Measurements from ENCODE around the gene INO80C.
"Not testable (repeated sequence)": the region's sequence is repeated elsewhere in the genome, so short reads cannot be mapped to it uniquely, and the experiment has no call there.

Gene INO80C

DNA sequence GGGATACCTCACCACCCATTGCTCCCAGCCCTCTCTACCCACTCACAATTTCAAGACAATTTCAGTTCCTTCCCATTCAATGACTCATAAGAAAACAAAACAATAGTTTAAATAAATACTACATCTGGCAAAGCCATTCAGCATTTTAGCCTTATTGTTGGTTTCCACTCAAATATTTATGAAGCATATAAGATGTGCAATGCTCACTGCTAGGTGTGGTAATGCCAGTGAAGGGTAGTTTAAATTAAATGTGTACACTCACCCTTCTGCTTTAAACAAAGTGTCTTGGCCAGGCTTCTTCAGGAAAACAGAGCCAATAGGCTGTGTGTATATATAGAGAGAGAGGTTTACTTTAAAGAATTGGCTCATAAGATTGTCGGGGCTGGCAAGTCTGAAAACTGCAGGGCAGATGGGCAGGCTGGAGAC is 37.0 kb downstream of the INO80C start:
- no peak for DNase-seq (ENCODE audit: low spot score)

- no peak for DNase-seq (ENCODE audit: low spot score)
These were observed 37.8 kb downstream of the INO80C start for GRCh38 chr18:35459997-35460396.

DNA sequence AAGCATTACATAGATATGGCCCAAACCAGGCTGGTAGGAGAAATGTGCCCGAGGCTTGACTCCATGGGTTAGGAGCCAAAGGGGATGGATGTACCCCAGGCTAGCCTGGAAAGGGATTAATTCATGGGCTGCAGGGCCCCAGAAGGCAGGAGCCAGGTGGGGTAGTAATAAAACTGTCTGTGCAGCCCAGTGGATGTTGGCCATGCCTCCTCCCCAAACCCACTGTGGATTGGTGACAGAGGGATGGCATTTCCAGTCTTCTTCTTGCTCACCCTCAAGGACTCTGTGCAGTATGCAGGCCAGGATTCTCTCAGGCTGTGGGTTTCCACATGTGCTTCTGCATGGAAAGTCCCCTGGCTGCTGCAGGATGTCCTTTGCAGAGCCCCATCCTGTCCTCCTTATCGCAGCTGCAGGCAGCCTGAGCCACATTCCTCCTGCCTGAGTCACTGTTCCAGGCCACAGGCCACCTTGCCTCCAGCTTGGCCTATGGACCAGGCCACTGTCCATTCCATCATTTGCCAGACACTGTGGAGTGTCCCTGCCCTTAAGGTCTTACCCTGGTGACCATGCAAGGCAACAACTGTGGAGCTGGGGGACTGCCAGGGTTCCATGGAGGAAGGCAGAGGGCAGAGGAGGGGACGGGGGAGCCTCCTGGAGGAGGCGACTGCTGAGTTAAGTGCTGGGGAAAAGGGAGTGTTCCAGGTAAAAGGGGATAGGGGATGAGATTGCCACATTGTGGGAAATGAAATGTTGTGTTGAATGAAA is 38.9 kb downstream of the INO80C start:
- DNase-seq (ENCODE audit: low spot score) = no peak

- DNase-seq (ENCODE audit: low spot score) = no peak
These were observed 39.5 kb downstream of the INO80C start for GRCh38 chr18:35458271-35458670.

DNA sequence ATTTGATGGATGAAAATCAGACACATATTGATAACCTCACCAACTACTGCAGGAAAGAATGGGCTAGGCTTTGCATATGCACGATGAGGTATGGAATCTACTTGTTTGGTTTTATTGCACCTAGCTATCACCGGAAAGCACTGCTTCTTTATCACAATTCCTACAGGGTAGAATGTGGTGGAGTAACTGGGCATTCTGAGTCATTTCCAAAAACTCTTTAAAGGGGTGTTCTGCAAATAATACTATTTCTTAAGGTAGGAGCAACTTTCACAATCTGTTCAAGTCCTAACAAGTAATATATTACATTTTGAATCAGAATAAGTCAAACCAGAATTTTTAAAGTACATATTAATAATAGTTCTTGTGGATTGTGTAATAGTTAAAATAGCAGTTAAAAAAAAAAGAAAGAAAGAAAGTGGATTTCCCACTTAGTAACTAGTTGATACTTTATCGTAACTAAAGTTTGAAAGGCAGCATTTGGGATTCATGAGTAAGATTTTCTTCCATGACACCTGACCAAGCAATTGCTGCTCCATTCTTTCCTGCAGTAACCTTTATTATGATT is 40.5 kb downstream of the INO80C start:
- DNase-seq (ENCODE audit: low spot score) = no peak

- DNase-seq (ENCODE audit: low spot score) = no peak
These were observed 41.6 kb downstream of the INO80C start for GRCh38 chr18:35455926-35456763.

DNA sequence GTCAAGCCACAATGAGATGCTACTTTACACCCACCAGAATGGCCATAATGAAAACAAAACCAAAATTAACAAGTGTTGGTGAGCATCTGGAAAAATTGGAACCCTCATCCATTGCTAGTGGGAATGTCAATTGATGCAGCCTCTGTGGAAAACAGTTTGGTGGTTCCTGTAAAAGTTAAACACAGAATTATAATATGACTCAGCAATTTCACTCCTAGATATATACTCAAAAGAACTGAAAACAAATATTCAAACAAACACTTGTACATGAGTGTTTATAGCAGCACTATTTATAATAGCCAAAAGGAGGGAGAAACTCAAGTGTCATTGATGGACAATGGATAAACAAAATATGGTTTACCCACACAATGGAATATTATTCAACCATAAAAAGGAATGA is 43.0 kb downstream of the INO80C start:
- DNase-seq (ENCODE audit: low spot score) = no peak

DNA sequence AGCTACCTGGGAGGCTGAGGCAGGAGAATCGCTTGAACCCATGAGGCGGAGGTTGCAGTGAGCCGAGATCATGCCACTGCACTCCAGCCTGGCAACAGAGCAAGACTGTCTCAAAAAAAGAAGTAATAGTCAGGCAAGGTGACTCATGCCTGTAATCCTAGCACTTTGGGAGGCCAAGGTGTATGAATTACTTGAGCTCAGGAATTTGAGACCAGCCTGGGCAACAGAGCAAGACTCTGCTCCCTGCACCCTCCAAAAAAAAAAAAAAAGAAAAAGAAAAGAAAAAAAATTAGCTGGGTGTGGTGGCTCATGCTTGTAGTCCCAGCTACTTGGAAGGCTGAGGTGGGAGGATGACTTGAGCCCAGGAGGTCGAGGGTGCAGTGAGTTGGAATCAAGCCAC is 44.7 kb downstream of the INO80C start:
- DNase-seq (ENCODE audit: low spot score) = not testable (repeated sequence)

GRCh38 chr18:35451916-35452315 is 45.8 kb downstream of the INO80C start:
- DNase-seq (ENCODE audit: low spot score) = no peak

GRCh38 chr18:35451032-35451431 is 46.7 kb downstream of the INO80C start:
- DNase-seq (ENCODE audit: low spot score) = no peak

DNA sequence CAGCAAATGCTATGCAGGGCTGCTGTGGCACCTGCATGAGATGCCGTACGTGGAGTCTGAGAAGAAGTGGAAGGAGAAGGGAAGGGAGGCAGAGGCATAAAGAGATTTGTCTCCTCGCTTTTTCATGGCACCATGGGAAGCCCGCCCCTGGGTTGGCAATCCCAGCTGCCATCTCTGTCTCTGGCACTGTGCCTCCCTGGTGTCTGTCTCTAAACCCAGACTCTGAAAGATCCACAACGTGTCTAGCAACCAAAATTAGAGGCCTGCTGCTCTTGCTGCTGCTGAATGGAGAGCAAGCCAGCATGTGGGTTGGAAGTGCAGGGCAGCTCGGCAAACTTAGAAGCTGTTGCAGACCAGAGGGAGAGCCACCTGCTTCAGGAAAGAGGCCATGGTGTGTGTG is 53.1 kb downstream of the INO80C start:
- DNase-seq (ENCODE audit: low spot score) = no peak

DNA sequence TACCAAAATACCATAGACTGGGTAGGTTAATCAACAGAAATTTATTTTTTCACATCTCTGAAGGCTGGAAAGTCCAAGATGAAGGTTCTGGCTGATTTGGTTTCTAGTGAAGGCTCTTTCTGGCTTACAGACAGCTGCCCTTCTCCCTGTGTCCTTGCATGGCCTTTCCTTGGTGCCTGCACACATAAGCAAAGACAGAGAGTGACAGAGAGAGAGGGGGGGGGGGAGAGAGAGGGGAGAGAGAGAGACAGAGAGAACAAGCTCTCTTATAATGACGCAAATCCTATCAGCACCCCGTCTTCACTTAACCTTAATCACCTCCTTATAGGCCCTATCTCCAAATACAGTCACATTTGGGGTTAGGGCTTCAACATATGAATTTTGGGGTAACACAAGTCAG is 53.9 kb downstream of the INO80C start:
- no peak for DNase-seq (ENCODE audit: low spot score)

- DNase-seq (ENCODE audit: low spot score) = no peak
These were observed 54.3 kb downstream of the INO80C start for GRCh38 chr18:35443434-35443833.

DNA sequence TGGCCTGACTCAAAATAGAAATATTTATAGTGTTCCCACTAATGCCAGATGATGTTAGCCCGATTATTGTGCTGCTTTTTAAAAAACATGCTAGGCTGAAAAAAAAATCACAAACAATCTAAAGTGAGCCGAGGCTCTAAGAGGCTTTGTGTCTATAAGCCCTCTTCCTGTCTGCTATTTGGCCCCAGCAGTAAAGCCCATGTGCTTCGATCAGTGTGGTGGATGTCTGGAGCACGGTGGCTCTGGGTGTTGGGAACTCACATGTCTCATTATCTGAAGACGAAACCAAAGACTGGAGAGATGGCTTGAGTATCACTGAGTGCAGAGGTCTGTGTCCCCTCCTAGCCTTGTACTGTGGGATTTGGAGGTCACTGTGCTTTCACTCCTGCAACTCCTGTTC is 55.1 kb downstream of the INO80C start:
- DNase-seq (ENCODE audit: low spot score) = no peak

DNA sequence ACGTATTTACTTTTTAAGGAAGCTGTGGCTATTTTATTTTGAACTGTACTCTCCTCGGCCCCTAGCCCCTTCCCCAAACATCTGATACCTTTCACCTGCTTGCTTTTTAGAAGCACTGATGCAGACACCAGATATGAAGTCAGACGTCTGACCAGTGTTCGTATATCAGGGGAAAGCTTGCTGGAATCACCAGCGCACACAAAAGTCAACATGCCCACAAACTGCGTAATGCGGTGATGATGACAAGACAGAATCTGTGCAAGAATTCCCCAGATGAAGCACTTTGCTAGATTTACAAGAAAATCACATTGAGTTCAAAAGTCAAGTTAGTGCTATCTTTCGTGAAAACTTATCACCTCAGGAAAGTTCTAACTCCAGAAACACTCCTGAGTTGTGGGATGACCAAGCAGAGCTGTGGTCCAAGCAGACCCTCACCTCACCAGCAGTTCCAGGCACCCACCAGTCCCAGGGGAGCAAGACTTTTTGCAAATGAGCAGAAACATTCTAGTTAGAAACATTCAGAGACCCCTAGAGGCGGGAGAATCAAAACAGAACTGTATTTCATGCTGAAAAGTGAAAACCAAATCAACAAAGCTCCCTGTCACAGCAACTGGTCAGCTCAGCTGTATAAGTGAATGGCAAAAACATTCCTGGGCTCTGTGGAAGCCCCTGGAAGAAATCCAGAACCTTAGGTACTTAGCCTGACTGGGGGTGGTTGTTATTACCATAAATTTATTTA is 55.7 kb downstream of the INO80C start:
- no peak for DNase-seq (ENCODE audit: low spot score)

GRCh38 chr18:35438480-35439234 is 59.1 kb downstream of the INO80C start:
- DNase-seq (ENCODE audit: low spot score) = no peak

GRCh38 chr18:35437836-35438235 is 59.9 kb downstream of the INO80C start:
- no peak for DNase-seq (ENCODE audit: low spot score)

DNA sequence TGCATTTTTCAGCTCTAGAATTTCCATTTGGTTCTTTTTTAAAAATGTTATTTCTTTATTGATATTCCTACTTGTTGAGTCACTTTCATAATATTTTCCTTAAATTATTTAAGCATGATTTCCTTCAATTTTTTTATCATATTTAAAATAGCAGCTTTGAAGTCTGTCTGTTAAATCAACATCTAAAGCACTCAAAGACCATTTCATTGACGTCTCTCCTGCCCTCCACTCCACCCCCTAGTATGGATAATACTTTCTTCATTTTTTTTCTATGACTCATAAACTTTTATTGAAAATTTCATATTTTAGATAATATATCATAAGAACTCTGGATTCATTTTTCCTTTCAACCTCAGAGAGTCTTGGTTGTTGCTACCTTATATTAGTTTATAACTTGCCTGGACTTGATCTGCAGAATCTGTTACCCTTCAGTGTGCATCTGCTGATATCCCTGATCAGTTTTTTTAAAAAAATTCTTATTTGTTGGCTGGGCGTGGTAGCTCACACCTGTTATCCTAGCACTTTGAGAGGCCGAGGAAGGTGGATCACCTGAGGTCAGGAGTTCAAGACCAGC is 61.6 kb downstream of the INO80C start:
- DNase-seq (ENCODE audit: low spot score) = no peak

DNA sequence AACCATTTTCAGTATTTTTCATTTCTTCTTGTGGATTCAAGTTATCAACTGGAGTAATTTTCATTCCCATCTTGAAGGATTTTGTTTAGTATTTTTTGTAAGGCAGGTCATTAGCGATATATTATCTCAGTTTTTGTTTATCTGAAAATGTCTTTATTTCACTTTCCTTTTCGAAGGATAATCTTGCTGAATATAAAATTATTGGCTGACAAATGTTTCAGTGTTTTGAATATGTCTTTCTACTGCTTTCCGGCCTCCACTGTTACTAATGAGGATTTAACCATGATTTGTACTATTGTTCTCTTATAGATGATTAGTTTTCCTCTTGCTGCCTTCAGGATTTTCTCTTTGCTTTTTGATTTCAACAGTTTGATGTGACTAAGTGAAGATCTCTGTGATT is 62.4 kb downstream of the INO80C start:
- DNase-seq (ENCODE audit: low spot score) = no peak

GRCh38 chr18:35432565-35433001 is 65.2 kb downstream of the INO80C start:
- DNase-seq (ENCODE audit: low spot score) = no peak

- DNase-seq (ENCODE audit: low spot score) = no peak
These were observed 66.4 kb downstream of the INO80C start for GRCh38 chr18:35431374-35431741.
